Effector CD8-positive, alpha-beta T cell (primary cell): ENCODE results near the gene P2RY2.
A peak's percentile ranks its signal among the peaks of the same experiment; 100 is the strongest.

Experiments used
- DNase-seq: peaks from one replicate; lab custom pipeline; 2025; lab: John Stamatoyannopoulos, UW
- total RNA-seq, 4 experiments: gene quantifications; one replicate each; lab custom pipeline; 2026; lab: John Stamatoyannopoulos, UW

Gene P2RY2
- total RNA-seq = 0 reads per million in 4 experiments

DNA sequence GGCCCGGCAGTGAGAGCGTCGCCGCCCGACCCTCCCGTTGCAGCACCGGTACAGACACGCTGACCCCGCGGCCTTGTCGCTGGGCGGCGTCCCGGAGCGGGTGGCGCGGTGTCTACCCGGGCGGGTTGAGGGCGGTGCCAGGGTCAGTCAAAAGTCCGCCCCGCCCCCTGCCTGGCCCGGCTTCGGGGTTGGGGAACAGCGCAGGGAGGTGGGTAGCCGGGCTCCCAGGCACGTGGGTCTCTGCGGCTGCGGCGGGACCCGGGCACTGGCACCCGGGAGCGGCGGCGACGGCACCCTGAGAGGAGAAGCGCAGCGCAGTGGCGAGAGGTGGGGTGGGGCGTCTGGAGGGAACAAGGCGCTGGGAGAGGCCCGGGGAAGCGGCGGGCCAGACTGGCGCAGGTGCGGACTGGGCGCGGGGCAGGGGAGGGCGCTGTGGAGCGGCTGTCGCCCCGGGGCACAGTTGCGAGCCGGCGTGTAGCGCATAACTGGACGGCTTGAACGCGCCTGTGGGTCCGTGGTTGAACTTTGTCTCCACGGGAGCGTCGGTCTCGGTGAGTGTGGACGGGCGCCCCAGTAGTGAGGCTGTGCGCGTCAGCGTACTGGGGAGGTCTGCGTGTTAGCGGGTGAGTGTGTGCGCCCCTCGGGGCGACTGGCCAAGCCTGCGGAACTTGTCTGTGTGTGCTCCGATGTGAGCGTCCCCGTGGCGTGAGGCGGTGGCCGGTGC is at the start of gene P2RY2:
Gene P2RY2 (plus strand): TSS at position 176 of the 724 bp plus-strand sequence. CDS start 15,879 bp downstream, outside the sequence.
- DNase-seq = no peak

DNA sequence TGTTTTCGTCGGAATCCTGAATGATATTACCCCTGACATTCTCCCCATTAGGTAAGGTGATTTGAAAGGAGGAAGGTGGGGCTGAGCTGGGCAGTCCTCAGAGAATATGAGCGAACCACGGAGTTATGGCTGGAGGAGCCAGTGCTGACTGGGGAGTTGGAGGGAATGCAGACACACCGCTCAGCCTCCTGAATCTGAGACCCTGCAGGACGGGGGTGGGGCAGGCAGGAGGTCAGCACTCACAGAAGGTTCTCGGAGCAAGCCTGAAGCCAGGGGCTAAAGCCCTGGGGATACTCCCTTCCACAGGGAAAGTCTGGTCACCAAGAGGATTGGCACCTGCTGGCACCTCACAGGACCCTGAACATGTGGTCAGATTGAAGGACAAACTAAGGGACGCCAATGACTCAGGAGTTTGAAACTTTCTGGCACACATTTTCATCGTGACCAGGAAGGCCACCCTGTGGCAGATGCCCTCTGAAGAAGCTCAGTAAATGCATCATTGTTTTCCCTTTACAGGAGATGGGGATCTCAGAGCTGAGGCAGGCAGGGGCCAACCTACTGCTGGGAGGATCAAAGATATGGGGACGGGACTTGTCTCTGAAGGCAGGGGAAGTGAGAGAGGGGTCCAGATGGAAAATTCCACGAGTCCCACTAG is 49.0 kb upstream of the P2RY2 start:
- no peak for DNase-seq

DNA sequence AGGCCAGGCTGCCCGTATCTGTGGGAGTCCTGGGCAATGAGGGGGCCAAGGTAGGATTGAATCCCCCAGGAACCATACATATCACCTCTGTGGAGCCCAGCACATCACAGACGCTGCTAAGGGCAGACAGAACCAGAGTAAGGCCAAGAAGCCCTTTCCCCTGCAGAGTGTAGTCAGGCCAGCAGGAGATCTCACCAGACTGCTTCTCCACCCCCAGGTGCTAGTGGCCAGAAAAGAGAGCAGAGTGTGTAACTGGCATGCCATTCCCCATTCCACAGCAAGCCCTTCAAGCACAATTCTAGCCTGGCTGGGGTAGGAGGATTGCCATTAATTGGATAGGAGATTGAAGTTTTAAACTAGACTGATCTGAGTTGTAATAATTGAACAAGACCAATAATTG is 47.9 kb upstream of the P2RY2 start:
- DNase-seq = no peak

DNA sequence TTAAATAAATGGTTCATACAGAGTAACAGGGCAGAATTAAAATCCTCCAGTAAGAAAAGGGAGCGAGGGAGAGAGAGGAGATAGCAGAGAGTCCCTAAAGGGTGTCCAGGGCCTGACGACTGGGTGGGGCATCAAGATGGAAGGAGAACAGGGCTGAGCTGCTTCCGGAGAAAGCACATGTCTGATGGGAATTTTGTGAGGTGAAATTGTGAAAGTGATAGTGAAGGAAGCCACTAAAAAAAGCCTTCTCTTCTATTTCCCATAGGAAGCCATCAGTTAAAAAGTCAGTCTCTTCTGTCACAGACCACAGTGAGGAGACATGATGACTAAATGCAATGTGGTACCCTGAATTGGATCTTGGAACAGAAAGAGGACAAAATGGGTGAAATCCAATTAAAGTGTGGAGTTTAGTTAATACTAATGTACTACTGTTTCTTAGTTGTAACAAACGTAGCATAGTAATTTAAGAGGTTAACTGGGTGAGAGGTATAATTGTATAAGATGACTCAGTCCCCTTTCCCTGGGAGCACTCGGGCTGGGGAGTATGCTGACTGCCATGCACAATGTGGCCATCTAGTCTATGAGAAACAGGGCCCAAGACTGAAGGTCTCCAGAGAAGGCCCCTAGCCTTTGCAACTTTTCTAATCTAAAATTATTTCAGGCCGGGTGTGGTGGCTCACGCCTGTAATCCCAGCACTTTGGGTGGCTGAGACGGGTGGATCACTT is 46.5 kb upstream of the P2RY2 start:
- no peak for DNase-seq

DNA sequence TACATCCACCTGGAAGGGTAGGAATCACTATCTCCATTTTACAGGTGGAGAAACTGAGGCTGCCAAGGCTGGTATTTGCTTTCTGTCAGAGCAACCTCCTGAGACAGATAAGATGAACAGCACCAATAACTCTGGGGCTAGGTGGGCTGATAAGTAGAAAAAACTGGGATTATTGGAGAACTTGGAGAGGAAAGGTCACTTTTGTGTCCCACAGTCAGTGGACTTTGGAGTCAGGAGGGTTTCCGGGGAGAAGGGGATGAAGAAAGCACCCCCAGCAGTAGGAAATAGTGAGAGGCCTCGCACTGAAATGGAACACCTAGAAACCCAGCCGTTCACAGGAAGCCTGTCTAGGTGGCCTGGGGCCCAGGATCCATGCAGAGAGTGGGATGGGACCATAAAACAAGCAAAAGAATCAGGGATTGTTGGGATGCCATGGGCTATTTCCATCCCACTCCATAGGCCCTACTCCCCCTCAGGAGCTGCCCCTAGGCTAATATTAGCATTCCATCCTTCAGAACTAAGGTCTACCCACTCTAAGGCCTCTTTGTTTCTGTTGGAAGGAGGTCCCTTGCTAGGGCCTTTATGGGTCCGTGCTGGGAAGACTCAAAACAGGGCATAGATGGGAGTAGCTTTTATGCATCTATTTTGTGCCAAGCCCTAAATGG is 45.0 kb upstream of the P2RY2 start:
- no peak for DNase-seq

DNA sequence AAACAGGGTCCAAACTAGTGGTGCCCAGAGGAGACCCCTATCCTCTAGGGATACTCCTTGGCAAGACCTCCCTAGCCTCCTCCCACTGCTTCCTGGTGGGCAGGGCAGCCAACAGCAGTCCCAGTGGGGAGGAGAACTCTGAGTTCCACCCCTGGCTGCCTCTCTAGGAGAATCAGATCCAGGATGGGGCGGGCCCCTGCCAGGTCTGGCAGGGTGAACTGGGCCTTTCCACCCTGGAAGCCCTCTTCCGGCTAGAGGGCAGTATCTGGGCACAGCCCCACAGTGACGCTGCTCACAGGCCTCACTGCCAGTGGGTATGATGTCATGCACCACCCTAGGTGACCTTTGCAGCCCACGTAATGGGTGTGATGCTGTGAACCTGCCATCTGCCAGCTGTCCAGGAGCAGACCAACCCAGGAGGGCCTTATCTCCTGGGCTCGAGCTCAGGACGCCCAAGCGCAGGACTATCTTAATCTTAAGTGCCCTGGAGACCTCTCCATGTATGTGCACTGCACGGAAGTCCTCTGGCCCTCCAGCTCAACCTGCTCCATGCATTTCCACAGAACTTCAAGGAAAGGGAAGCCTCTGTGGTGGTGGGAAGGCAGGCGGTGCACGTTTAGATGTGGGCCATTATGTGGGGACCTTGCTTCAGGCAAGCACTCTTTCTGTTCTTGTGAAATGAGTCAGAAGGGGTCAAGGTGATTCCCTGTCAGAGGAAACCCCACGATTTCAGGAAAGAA is 44.2 kb upstream of the P2RY2 start:
- DNase-seq = no peak

DNA sequence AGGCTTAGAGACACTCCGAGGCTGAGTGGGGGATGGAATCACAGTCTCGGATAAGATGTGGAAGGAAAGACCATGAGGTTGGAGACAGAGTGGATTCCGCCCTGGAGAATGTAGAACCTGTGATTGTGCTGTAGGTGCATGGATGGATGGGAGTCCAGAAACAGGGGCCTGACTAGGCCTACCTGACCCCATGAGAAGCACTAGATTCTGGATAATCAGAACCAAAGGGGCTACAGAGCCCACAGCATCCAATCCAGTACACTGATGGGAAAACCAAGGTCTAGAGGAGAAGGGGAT is 43.6 kb upstream of the P2RY2 start:
- DNase-seq = no peak

DNA sequence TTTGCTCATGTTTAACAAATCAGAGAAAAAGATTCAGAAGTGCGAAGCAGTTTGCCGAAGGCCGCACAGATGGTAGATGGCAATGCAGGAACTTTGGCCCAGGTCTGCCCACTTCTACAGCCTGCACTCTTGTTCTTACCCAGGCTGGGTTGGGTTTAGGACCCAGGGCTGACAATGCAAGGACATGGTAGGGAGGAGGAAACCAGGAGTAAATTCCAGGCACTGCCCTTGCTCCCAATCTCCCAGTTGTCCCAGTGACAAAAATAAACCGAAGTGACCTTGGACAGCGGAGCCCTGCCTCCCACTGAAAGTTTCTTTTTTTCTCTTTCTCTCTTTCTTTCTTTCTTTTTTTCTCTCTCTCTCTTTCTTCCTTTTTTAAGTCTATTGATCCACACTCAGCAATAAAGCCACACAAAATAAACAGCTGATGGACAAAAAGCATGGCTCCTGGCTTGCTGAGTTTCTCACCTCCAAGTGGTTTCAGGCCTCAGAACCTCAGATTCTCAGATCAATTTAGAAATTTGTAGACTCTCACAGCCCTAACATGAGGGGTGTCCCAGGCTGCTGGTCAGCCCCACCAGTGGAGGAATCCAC is 42.4 kb upstream of the P2RY2 start:
- DNase-seq = no peak

DNA sequence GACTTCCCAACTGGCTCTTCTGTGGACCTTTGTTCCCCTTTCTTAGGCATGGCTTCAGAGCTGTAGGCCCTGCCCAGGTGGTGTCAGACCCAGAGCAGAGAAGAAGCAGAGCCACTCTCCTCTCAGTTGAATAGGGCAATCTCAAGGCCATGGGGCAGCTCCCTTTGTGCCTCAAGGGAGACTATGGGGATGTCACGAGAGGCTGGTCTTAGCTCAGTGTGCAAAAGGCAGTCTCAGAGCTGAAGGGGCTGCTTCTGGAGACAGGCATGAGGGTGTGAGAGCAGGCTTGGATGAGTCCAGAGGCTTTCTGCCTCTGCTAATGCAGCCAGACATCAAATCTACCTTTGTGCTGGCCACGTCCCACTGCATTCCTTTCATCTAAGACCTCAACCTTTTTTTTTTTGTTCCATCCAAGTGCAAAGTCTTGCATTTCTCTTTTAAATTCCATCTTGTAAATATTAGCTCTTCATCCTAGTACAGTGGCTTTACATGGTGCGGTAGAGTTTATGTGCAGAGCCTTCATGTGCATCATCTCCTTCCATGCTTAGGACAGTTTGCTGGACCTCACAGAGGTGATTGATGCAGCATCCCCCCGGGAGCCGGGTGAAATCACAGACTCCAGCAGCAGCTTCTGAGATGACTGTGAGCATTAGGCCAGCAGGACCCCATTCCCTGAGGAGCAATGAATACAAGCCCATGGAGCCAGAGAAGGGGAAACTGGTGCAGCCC is 41.8 kb upstream of the P2RY2 start:
- DNase-seq = no peak

DNA sequence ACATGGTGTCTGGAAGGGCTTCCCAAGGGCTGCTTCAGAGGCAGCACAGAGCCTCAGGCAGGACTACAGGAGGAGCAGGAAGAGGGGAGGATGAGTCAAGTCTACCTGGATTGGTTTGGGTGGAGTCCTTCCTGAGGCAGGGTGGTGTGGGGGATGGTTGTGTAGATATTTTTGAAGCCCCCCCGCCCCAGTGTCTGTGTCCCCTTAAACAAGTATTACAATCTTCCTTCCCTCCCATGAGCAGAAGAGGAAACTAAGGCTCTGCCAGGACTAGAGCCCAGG is 41.3 kb upstream of the P2RY2 start:
- DNase-seq = no peak

DNA sequence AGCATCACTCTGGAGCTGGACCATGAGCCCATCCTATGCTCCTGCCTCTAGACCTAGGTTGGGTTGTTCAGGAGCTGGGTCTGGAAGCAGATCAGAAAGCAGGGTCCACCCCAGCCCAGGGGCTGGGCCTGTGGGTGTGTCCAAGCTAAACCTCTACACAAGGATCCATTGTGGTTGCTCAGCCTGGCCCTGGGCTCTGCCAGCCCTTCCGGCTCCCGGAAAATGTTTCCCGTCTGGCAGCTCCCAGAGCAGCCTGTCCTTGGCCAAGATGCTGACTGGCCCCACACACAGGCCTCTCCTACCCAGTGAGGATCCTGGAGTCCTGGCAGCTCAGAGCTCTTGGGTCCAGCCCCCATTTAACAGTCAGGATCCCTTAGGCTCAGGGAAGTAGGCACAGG is 40.7 kb upstream of the P2RY2 start:
- no peak for DNase-seq

DNA sequence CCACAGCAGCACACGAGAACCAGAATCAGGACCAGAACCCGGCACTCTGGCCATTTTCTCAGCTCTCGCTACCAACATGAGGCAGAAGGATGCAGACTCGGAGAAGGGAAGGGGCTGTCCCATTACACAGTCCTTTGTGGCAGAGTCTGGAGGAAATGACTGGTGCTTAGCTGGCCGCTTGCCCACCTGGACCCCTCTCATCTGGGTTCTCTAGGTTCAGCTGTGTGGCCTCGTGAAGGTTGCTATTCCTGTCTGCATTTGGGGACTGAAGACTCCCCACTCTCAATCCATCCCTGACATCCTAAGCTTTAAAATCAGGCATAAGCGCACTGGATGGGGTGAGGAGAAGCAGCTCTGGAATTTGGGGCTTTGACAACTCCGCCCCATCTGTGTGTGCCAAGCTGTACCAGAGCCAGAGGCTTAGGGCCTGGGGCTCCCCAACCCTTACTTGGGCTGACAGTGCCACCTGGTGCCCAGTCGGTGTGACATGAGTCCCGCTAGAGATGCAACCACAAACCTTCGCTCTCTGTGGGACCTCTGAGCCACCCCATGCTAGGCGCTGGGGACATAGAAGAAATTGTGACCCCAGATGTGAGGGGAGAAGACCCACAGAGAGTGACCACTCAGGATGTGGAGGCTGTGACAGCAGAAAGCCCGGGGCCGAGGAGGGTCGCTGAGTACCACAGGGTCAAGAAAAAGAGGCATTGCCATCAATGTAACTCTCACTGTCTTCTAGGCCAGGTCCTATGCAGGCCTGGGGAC is 40.1 kb upstream of the P2RY2 start:
- peak; percentile 63 for DNase-seq

DNA sequence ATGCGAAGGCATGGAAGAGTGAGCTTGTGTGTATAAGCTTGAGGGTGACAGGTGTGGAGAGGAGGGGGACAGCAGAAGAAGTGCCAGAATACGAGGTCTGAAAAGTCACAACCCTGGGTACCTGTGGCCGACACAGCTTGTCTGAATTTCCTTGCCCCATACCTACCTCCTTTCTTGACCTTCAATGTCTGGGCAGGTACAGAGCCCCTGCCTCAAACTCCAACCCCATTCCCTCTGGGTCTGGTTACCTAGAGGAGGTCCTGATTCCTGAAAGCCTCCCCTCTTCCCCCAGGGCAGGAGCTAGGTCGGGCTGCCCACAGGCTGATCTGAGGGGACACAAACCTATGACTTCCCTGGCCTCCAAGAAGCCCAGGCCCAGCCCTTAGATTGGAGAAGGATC is 39.4 kb upstream of the P2RY2 start:
- no peak for DNase-seq

DNA sequence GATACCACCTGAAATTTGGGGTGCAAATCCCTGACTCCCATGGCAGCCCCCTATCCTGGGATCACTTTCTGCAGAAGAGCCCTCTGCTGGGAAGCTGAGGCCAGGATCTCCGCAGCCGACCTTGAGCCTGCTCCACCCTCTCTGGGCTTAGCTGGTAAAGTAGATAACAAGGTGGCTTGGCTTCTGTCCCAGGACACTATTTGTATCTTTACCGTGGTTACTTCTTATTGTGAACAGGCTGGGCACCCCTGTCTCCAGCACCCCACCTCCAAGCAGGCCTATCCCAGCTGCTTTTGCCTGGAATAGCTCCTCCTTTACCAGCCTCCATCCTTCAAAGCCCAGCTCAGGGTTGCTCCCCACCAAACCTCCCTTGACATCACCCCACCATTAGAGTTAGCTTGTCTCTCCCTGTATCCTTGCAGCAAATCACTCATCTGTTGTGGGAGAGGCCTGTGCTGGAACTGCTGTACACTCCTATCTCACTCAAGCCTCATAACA is 35.2 kb upstream of the P2RY2 start:
- DNase-seq = no peak

DNA sequence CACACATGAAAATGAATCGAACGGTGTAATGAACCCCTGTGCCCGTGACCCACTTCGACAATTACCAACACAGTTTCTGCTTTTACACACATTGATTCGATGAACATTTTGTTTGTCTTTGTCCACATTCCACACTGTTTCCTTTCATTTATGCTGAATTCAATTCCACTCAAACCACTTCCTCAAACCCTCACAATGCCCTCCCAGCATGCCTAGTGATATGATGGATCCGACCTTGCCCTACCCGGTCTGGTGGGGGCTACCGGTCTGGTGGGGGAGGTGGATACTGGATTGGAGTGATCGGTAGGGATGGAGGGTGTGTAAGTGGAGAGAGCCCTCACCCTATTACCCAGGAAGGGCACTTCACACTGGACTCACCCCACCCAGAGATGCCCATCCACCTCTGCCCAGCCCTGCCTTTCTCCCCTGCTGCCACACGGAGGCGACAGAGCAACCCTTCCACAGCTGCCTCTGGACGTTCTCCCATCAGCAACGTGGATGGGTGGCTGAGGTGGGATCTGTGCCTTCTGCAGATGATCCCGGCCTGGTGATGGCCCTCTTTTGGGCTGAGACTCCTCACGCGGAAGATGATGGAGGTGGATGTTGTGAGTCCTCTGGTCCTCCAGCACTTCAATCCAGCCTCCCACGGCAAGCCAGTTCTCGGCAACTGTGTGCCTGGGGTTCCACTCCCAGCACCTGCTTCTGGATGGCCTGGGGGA is 33.0 kb upstream of the P2RY2 start:
- DNase-seq = peak; percentile 6

DNA sequence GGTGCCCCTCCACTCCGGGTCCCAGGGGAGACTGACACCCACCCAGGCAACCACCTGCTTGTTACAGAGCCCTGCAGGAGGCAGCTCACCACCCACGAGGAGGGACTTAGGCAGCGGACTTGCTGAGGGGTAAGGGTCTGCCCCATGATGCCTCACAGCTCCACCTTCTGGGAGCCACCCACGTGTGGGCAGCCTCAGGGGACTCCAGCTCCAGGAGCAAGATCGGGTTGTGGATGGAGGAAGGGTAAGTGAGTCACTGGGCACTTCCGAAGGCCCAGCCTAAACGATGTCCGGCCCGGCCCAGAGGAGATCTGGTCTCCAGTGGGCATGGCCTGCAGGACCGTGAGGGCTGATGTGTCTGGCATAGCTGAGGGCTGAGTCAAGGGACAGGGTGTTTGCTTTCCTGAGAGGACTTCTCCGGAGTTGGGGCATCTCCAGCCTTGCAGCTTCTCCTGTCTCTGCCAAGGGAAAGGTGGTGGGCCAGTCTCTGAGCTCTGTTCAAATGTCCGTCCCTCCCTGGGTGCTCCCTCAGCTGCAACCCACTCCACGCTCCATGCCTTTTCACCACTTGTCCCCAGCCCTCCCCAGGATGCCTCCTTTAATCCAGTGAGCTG is 32.3 kb upstream of the P2RY2 start:
- no peak for DNase-seq

DNA sequence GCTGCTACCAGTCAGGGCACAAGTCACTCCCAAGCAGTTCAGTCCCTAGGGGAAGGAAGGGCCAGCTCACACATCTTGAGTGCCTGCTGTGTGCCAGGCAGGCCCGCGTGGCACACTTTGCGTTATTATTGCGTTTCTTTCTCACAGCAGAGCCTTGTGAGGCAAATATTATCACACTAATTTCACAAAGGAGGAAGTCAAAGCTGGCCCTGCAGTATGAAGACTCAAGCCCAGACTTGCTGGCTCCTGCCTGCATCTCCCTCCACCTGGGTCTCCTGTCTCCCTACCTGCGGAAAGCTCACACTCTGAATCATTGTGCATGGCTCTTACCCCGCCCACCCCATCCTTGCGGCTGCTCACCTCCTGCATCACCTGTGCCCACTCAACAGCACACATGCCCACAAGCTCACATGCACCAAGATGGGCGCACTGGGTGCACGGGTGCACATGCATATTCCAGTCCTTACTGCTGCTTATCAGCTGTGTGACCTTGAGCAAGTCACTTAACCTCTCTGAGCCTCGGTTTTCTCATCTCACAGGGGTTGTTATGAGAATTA is 31.7 kb upstream of the P2RY2 start:
- DNase-seq = no peak

DNA sequence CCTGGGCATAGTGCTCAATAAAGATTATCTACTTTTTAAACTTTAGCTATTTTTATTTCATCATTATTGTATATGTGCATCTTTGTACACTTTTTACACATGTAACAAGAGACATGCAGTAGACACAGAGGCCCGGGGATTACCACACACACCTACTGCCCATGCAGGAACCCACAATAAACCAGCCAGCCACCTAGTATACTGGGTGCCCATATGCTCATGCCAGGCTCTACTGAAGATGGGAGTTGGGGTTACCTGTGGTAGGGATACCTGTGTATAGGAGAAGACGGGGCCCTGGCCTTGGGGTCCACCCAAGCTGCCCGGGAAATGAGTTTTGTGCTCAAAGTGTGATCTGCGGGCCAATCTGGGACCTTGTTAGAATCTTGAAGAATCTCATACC is 31.2 kb upstream of the P2RY2 start:
- DNase-seq = no peak

DNA sequence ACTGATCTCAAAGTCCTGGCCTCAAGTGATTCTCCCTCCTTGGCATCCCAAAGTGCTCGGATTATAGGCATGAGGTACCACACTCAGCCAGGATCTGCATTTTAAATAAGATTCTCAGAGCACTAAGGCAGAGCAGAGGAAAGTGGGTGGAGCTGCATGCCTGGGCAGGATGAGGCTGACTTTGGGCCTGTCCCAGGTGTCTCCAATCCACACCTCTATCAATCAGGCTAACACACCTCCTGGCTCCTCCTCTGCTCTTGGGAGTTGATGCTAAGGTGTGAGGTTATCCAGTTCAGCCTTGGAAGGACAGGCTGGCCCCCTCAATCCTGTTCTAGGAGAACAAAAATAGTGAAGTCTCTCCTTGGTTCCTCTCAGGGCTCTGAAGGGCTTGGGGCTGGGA is 30.2 kb upstream of the P2RY2 start:
- no peak for DNase-seq
